A549 (cell line): ENCODE results near the gene MAZ. TPM values are rescaled to one million over a fixed set of nuclear protein-coding genes. Genes with fewer than 3 reads are reported as not detected.
A peak's percentile ranks its signal among the peaks of the same experiment; 100 is the strongest.
"Not testable (repeated sequence)": the region's sequence is repeated elsewhere in the genome, so short reads cannot be mapped to it uniquely, and the experiment has no call there.

ENCODE experiments used
- ATAC-seq, 2 experiments: fragments of 200-7000 bp in 1 of 2; fragments of >200 bp in 1 of 2; cut with Nextera tagmentation in 1 of 2; cut with Tn5 transposase in 1 of 2; 3 replicates each; pipeline versions ENCODE4 v1.8.0 to v1.9.1; 2018 to 2020; ENCODE audit warnings: mild to moderate bottlenecking in 1 of 2, moderate library complexity in 1 of 2
- CTCF ChIA-PET: fragments of 300-600 bp; sonication (Branson Sonifier 250); formaldehyde crosslinking; extraction: SDS; loops from one replicate; lab custom pipeline; 2021; ENCODE audit warnings: antibody characterized with exemption, inconsistent platforms; lab: Yijun Ruan, JAX
- POLR2A ChIA-PET: fragments of 350-600 bp; formaldehyde crosslinking; extraction: SDS; loops from one replicate; lab custom pipeline; 2021; ENCODE audit warnings: antibody characterized with exemption, inconsistent platforms; lab: Yijun Ruan, JAX
- DNase-seq, 2 experiments: peaks; one replicate each; pipeline versions ENCODE4 v3.0.0 to v3.0.0-alpha.2; 2011 to 2016; ENCODE audit warnings: low read depth in 1 of 2, low spot score in 1 of 2
- FAIRE-seq: peaks from 2 replicates; lab custom pipeline; 2011; peaks lifted over from hg19 to GRCh38; lab: Jason Lieb, UNC
- H3K27ac ChIP-seq, 2 experiments: fragments of >200 bp; sonication (Bioruptor Twin); formaldehyde crosslinking; 3 replicates each; pipeline ENCODE4 v1.5.1; 2016 to 2017
- H3K4me1 ChIP-seq: fragments of >200 bp; sonication (Bioruptor Twin); formaldehyde crosslinking; 3 replicates; pipeline ENCODE4 v1.6.1; 2016
- H3K4me2 ChIP-seq: fragments of >200 bp; sonication (Bioruptor Twin); formaldehyde crosslinking; 3 replicates; pipeline ENCODE4 v1.6.1; 2016
- H3K4me3 ChIP-seq: fragments of >200 bp; sonication (Bioruptor Twin); formaldehyde crosslinking; 3 replicates; pipeline ENCODE4 v1.5.1; 2016
- H3K9me3 ChIP-seq: fragments of >200 bp; sonication (Bioruptor Twin); formaldehyde crosslinking; 3 replicates; pipeline ENCODE4 v1.6.1; 2016
- CEBPB ChIP-seq, 2 experiments: fragments of >200 bp in 1 of 2; sonication (Bioruptor Twin) in 1 of 2; formaldehyde crosslinking in 1 of 2; IDR thresholded peaks; 2 replicates each; pipeline ENCODE4 v1.6.1; 2012 to 2016
- EHMT2 ChIP-seq: fragments of 200-600 bp; sonication (generic); IDR thresholded peaks from 2 replicates; pipeline ENCODE4 v1.6.1; 2016; ENCODE audit warnings: antibody characterized with exemption, low read depth, mild to moderate bottlenecking, moderate library complexity
- ESRRA ChIP-seq: fragments of 150-350 bp; IDR thresholded peaks from 2 replicates; pipeline ENCODE4 v1.6.1; 2014; ENCODE audit warnings: mild to moderate bottlenecking, low read length, borderline replicate concordance
- HMGXB4 ChIP-seq: fragments of 250-450 bp; sonication (Bioruptor Pico); IDR thresholded peaks from 2 replicates; pipeline ENCODE4 v1.5.0; 2021; ENCODE audit warnings: mild to moderate bottlenecking, moderate library complexity, borderline replicate concordance
- HOXB13 ChIP-seq: fragments of 250-450 bp; sonication (Bioruptor Pico); IDR thresholded peaks from 2 replicates; pipeline ENCODE4 v1.5.0; 2020; ENCODE audit warnings: low read depth, mild to moderate bottlenecking, moderate library complexity
- HOXB5 ChIP-seq: fragments of 250-450 bp; sonication (Bioruptor Pico); IDR thresholded peaks from 2 replicates; pipeline ENCODE4 v1.5.0; 2020; ENCODE audit warnings: mild to moderate bottlenecking, moderate library complexity
- JUNB ChIP-seq: fragments of >200 bp; sonication (Bioruptor Twin); formaldehyde crosslinking; IDR thresholded peaks from 2 replicates; pipeline ENCODE4 v1.6.1; 2016
- MAFK ChIP-seq: fragments of 450-650 bp; IDR thresholded peaks from 2 replicates; pipeline ENCODE4 v1.6.1; 2014; ENCODE audit not compliant: partially characterized antibody
- MAZ ChIP-seq: fragments of 150-350 bp; IDR thresholded peaks from 2 replicates; pipeline ENCODE4 v1.6.1; 2014; ENCODE audit warnings: antibody characterized with exemption, low read depth, low read length, borderline replicate concordance
- MYC ChIP-seq: IDR thresholded peaks from 2 replicates; pipeline ENCODE4 v1.6.1; 2012; ENCODE audit warnings: mild to moderate bottlenecking, inconsistent platforms, low read length, improper control_type of control experiment, borderline replicate concordance
- NR3C1 ChIP-seq: fragments of >200 bp; sonication (Bioruptor Twin); formaldehyde crosslinking; IDR thresholded peaks from 3 replicates; pipeline ENCODE4 v1.6.1; 2017
- RARB ChIP-seq: fragments of 250-450 bp; sonication (Bioruptor Pico); IDR thresholded peaks from 2 replicates; pipeline ENCODE4 v1.8.0; 2021; ENCODE audit warnings: mild to moderate bottlenecking, moderate library complexity
- RCOR1 ChIP-seq: fragments of 150-350 bp; IDR thresholded peaks from 2 replicates; pipeline ENCODE4 v1.6.1; 2014; ENCODE audit warnings: antibody characterized with exemption, low read length, low read depth
- RNF2 ChIP-seq: fragments of 200-600 bp; sonication (generic); IDR thresholded peaks from 2 replicates; pipeline ENCODE4 v1.6.1; 2016; ENCODE audit warnings: low read depth, mild to moderate bottlenecking, antibody characterized with exemption, moderate library complexity, borderline replicate concordance
- USF2 ChIP-seq: fragments of 450-650 bp; IDR thresholded peaks from 2 replicates; pipeline ENCODE4 v1.6.1; 2014; ENCODE audit warnings: antibody characterized with exemption
- ZFP36 ChIP-seq: fragments of 450-650 bp; IDR thresholded peaks from 2 replicates; pipeline ENCODE4 v1.6.1; 2014; ENCODE audit warnings: borderline replicate concordance; ENCODE audit not compliant: partially characterized antibody
- WGBS: methylation state at CpG from one replicate; pipeline ENCODE4 v1.1.6; 2017; ENCODE audit errors: missing lambda C conversion rate; 5-methylcytosine and 5-hydroxymethylcytosine counted together
- polyA plus RNA-seq, 4 experiments: library from polyadenylated mRNA; depleted of rRNA in 3 of 4; stranded (reverse); fragments of >200 nt; fragmentation: RNase III in 1 of 4; extraction: RNeasy Plus Mini Kit Qiagen cat#74134 plus additional on column Dnase treatment in 1 of 4; gene quantifications; 2 replicates in 3 of 4; 3 replicates in 1 of 4; pipeline ENCODE4 v1.2.3, GENCODE V29; 2011 to 2017
- TF ChIP-seq, protein P1 (sequence below): fragments of >200 bp; sonication (Bioruptor Twin); formaldehyde crosslinking; IDR thresholded peaks from 2 replicates; pipeline ENCODE4 v1.6.1; 2016
- TF ChIP-seq, protein P2 (sequence below): IDR thresholded peaks from 2 replicates; pipeline ENCODE4 v1.6.1; 2012

The MAZ gene
- polyA plus RNA-seq, 2 of the 4 experiments (the other 2 are of a cell fraction), result 79.6 to 231 TPM

DNA sequence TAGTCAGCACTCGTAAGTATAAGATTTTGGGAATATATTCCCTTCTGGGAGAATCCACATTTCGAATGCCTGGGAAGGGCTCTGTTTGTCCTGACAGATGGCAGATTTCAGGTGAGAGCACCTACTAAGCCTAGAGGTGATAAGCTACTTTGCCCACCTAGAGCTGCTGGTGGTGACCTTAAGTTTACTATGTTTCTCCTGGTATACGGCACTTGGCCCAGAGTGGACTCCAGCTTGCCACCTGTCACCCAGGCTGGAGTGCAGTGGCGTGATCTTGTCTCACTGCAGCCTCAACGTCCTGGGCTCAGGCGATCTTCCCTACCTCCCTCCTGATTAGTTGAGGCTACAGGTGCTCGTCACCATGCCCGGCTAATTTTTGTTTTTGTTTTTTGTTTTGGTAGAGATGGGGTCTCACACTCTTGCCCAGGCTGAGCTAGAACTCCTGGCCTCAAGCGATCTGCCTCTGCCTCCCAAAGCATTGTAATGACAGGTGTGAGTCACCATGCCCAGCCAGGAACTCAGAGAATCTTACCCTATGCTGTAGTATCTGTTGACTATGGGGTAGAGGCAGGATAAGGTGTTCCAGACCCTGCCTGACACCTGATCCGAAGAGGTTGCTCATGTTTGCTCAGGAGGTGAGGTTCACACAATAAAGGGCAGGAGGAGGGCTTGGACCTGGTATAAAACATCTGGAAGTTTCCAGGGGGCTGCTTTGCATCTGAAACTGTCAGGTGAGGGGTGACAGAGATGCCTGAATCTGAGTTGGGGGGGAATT, 28.6 kb upstream of the MAZ start, which contains the start of gene ZG16:
ZG16 (plus strand) TSS at position 681 of the 775 bp plus-strand sequence. CDS start 1,011 bp downstream, outside the sequence.
- Histone ChIP-seq H3K27ac (no peak within 1 kb of the TSS), H3K4me3 (no peak within 1 kb of the TSS), H3K9me3 (no peaks in the 10 kb centered on the region), H3K4me2 (0 out of 3 replicates have a peak within 1 kb of the TSS, but pooled peaks have one; percentile 23), H3K4me1 (peaks cover 10% of the 10 kb centered on the region; the same call in 2 of the 3 replicates)
- ATAC-seq (no peak), FAIRE-seq (no peak), DNase-seq (no peak)
- ChIA-PET CTCF (interaction anchor here (0.7 to 2.0 kb wide), 4 partner anchors 8 to 77 kb away, joined by 3 to 5 read pairs (median 4); no protein-coding TSS in a partner anchor), POLR2A (no interaction called here)
- 74% methylated on average over 9 of the region's 10 CpGs for WGBS
- TF ChIP-seq HOXB5 (CRISPR knock-in tag), result no peak
- TF ChIP-seq ESRRA, result no peak
- TF ChIP-seq MYC, result no peak
- TF ChIP-seq, protein P1, sequence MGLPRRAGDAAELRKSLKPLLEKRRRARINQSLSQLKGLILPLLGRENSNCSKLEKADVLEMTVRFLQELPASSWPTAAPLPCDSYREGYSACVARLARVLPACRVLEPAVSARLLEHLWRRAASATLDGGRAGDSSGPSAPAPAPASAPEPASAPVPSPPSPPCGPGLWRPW, result no peak
- TF ChIP-seq RNF2, result no peak
- no peak for TF ChIP-seq NR3C1
- TF ChIP-seq HOXB13, result no peak
- TF ChIP-seq USF2, result no peak
- TF ChIP-seq CEBPB (IDR thresholded peaks at IDR 0.05), result no peak

- H3K4me3 ChIP-seq, result no peak overlapping the region
- ChIA-PET CTCF (interaction anchor here (2.0 kb wide), 1 partner anchor 69 kb away, joined by 4 read pairs; no protein-coding TSS in a partner anchor), POLR2A (no interaction called here)
- peaks cover 10% of the 10 kb centered on the region; the same call in 2 of the 3 replicates for H3K4me1 ChIP-seq
- WGBS, result 12% methylated on average over 10 of the region's 10 CpGs
- peak in 1 of 2 experiments; percentile 51 for DNase-seq
- peak; percentile 26 to 60; a peak in 4 of 6 replicates for ATAC-seq
- FAIRE-seq, result no peak
- H3K4me2 ChIP-seq, result peak overlapping the region; percentile 23; the same call in 2 of the 3 replicates
- no peak overlapping the region for H3K27ac ChIP-seq
- no peaks in the 10 kb centered on the region for H3K9me3 ChIP-seq
- TF ChIP-seq RCOR1, result no peak
- no peak for TF ChIP-seq HMGXB4
- TF ChIP-seq RARB (CRISPR knock-in tag), result no peak
- TF ChIP-seq JUNB, result no peak
- TF ChIP-seq ZFP36, result no peak
- no peak for TF ChIP-seq EHMT2
- no peak for TF ChIP-seq RNF2
- no peak for TF ChIP-seq MAZ
- TF ChIP-seq, protein P2, sequence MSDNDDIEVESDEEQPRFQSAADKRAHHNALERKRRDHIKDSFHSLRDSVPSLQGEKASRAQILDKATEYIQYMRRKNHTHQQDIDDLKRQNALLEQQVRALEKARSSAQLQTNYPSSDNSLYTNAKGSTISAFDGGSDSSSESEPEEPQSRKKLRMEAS, result no peak
- no peak for TF ChIP-seq MAFK
Measured at GRCh38 chr16:29779474-29779873, 26.9 kb upstream of the MAZ start.

GRCh38 chr16:29783094-29783953, 23.0 kb upstream of the MAZ start:
- H3K4me2 ChIP-seq, H3K9me3 ChIP-seq, POLR2A ChIA-PET, FAIRE-seq, H3K4me3 ChIP-seq, DNase-seq, H3K27ac ChIP-seq, ATAC-seq: not testable (repeated sequence)
- CTCF ChIA-PET, result interaction anchor here (1.3 kb wide), 1 partner anchor 54 kb away, joined by 3 read pairs; no protein-coding TSS in a partner anchor
- H3K4me1 ChIP-seq, result peaks cover 10% of the 10 kb centered on the region; the same call in 2 of the 3 replicates
- 70% methylated on average over 13 of the region's 13 CpGs for WGBS
